ENCODE data around the gene PHF14. TPM values are rescaled to one million over a fixed set of nuclear protein-coding genes. Genes with fewer than 3 reads are reported as not detected.

The PHF14 gene
- total RNA-seq, 1 donor = 35.6 TPM

- no peak overlapping the region for H3K4me3 ChIP-seq (ENCODE audit: low read depth, low read length)
- TF ChIP-seq CTCF (IDR thresholded peaks at IDR 0.05; ENCODE audit: insufficient read depth, low read length) = no peak
- DNase-seq (ENCODE audit: low read depth) = no peak
Measured at GRCh38 chr7:11172835-11173234, 199.2 kb downstream of the PHF14 start.

GRCh38 chr7:11175371-11175770 is 201.7 kb downstream of the PHF14 start:
- no peak for TF ChIP-seq CTCF (IDR thresholded peaks at IDR 0.05; ENCODE audit: insufficient read depth, low read length)
- H3K4me3 ChIP-seq (ENCODE audit: low read depth, low read length) = no peak overlapping the region
- DNase-seq (ENCODE audit: low read depth) = no peak

GRCh38 chr7:11175887-11176286 is 202.2 kb downstream of the PHF14 start:
- TF ChIP-seq CTCF (IDR thresholded peaks at IDR 0.05; ENCODE audit: insufficient read depth, low read length) = no peak
- no peak for DNase-seq (ENCODE audit: low read depth)
- no peak overlapping the region for H3K4me3 ChIP-seq (ENCODE audit: low read depth, low read length)

GRCh38 chr7:11176985-11177555 is 203.4 kb downstream of the PHF14 start:
- no peak for TF ChIP-seq CTCF (IDR thresholded peaks at IDR 0.05; ENCODE audit: insufficient read depth, low read length)
- no peak for DNase-seq (ENCODE audit: low read depth)
- no peak overlapping the region for H3K4me3 ChIP-seq (ENCODE audit: low read depth, low read length)

- no peak for DNase-seq (ENCODE audit: low read depth)
- TF ChIP-seq CTCF (IDR thresholded peaks at IDR 0.05; ENCODE audit: insufficient read depth, low read length) = no peak
- no peak overlapping the region for H3K4me3 ChIP-seq (ENCODE audit: low read depth, low read length)
Measured at GRCh38 chr7:11177793-11178192, 204.1 kb downstream of the PHF14 start.

- no peak for DNase-seq (ENCODE audit: low read depth)
- H3K4me3 ChIP-seq (ENCODE audit: low read depth, low read length) = no peak overlapping the region
- TF ChIP-seq CTCF (IDR thresholded peaks at IDR 0.05; ENCODE audit: insufficient read depth, low read length) = no peak
Measured at GRCh38 chr7:11181590-11181989, 207.9 kb downstream of the PHF14 start.

- TF ChIP-seq CTCF (IDR thresholded peaks at IDR 0.05; ENCODE audit: insufficient read depth, low read length) = no peak
- DNase-seq (ENCODE audit: low read depth) = peak; percentile 39
- H3K4me3 ChIP-seq (ENCODE audit: low read depth, low read length) = no peak overlapping the region
Measured at GRCh38 chr7:11182736-11183135, 209.1 kb downstream of the PHF14 start.
